ENCODE results near the gene GLT8D1. TPM values are rescaled to one million over a fixed set of nuclear protein-coding genes. Genes with fewer than 3 reads are reported as not detected.

Gene GLT8D1
- total and polyA plus RNA-seq, 9 of the 15 experiments (the other 6 are each of a cell fraction or from before 2014, with no cell fraction given), result 14.1 to 65.9 (median 33.7) TPM

- ChIA-PET CTCF (ENCODE audit: low intra/inter-chr PET ratio) (no interaction called here), POLR2A (interaction anchor here (0.7 kb wide), 1 partner anchor 276 kb away, joined by 3 read pairs; no protein-coding TSS in a partner anchor)
- H3K36me3 ChIP-seq (ENCODE audit: control insufficient read depth, insufficient read depth, low read length), result no peaks in the 10 kb centered on the region
- intact Hi-C loops (cut with micrococcal nuclease), result no loop called here
- in situ Hi-C loops (cut with MboI), result no loop called here
- no peak overlapping the region for H3K27ac ChIP-seq (ENCODE audit: extremely low read depth, low read depth, low read length)
- H2AFZ ChIP-seq (ENCODE audit: low read depth, low read length), result no peak overlapping the region
- H3K4me3 ChIP-seq, result no peak overlapping the region
- FAIRE-seq (no peak), ATAC-seq (no peak), DNase-seq (ENCODE audit: extremely low read depth in 1 of 4, low spot score in 3 of 4) (no peak)
- H3K27me3 ChIP-seq (ENCODE audit: control insufficient read depth in 2 of 2, insufficient read depth in 2 of 2, low read length in 2 of 2), result no peaks in the 10 kb centered on the region
- BruUV-seq (replicated peaks), result no TSS peak
- no peaks in the 10 kb centered on the region for H4K20me1 ChIP-seq (replicated peaks; ENCODE audit: control insufficient read depth, insufficient read depth, low read length)
- TF ChIP-seq ZNF174 (CRISPR knock-in tag; IDR thresholded peaks at IDR 0.05), result no peak
- no peak overlapping the region for H3K4me2 ChIP-seq (ENCODE audit: insufficient read depth, low read length)
- H3K9ac ChIP-seq (ENCODE audit: insufficient read depth in 1 of 2, low read depth in 2 of 2, low read length in 2 of 2), result no peak overlapping the region
- H3K9me1 ChIP-seq (ENCODE audit: control insufficient read depth, insufficient read depth, low read length), result no peaks in the 10 kb centered on the region
- 78% methylated on average over 1 of the region's 1 CpG for WGBS (ENCODE audit: insufficient coverage, low coverage, missing lambda C conversion rate)
- H3K79me2 ChIP-seq (ENCODE audit: control insufficient read depth, insufficient read depth, low read length), result no peaks in the 10 kb centered on the region
- no peaks in the 10 kb centered on the region for H3K4me1 ChIP-seq (replicated peaks in 1 of 2; ENCODE audit: control insufficient read depth in 2 of 2, insufficient read depth in 2 of 2, low read length in 2 of 2)
- H3K9me3 ChIP-seq (replicated peaks; ENCODE audit: control insufficient read depth, insufficient read depth, low read depth, low read length), result no peaks in the 10 kb centered on the region; the same call in 1 of the 2 replicates
Measured at GRCh38 chr3:52724511-52724910, 18.9 kb upstream of the GLT8D1 start.

- DNase-seq (ENCODE audit: extremely low read depth in 1 of 4, low spot score in 3 of 4) (no peak), FAIRE-seq (no peak), ATAC-seq (no peak)
- no peak overlapping the region for H2AFZ ChIP-seq (ENCODE audit: low read depth, low read length)
- 74% methylated on average over 4 of the region's 5 CpGs for WGBS (ENCODE audit: insufficient coverage, low coverage, missing lambda C conversion rate)
- H3K27me3 ChIP-seq (ENCODE audit: control insufficient read depth in 2 of 2, insufficient read depth in 2 of 2, low read length in 2 of 2), result no peaks in the 10 kb centered on the region
- H3K4me3 ChIP-seq, result no peak overlapping the region
- no peaks in the 10 kb centered on the region for H3K4me1 ChIP-seq (replicated peaks in 1 of 2; ENCODE audit: control insufficient read depth in 2 of 2, insufficient read depth in 2 of 2, low read length in 2 of 2)
- H3K4me2 ChIP-seq (ENCODE audit: insufficient read depth, low read length), result no peak overlapping the region
- no peaks in the 10 kb centered on the region for H3K9me1 ChIP-seq (ENCODE audit: control insufficient read depth, insufficient read depth, low read length)
- no peaks in the 10 kb centered on the region for H3K36me3 ChIP-seq (ENCODE audit: control insufficient read depth, insufficient read depth, low read length)
- ChIA-PET POLR2A (no interaction called here), CTCF (ENCODE audit: low intra/inter-chr PET ratio) (no interaction called here)
- intact Hi-C loops (cut with micrococcal nuclease), result no loop called here
- no TSS peak for BruUV-seq (replicated peaks)
- no peaks in the 10 kb centered on the region; the same call in 1 of the 2 replicates for H3K9me3 ChIP-seq (replicated peaks; ENCODE audit: control insufficient read depth, insufficient read depth, low read depth, low read length)
- H3K9ac ChIP-seq (ENCODE audit: insufficient read depth in 1 of 2, low read depth in 2 of 2, low read length in 2 of 2), result no peak overlapping the region
- H4K20me1 ChIP-seq (replicated peaks; ENCODE audit: control insufficient read depth, insufficient read depth, low read length), result no peaks in the 10 kb centered on the region
- no peak overlapping the region for H3K27ac ChIP-seq (ENCODE audit: extremely low read depth, low read depth, low read length)
- H3K79me2 ChIP-seq (ENCODE audit: control insufficient read depth, insufficient read depth, low read length), result no peaks in the 10 kb centered on the region
- in situ Hi-C loops (cut with MboI), result no loop called here
- TF ChIP-seq E2F4 (CRISPR knock-in tag; IDR thresholded peaks at IDR 0.05; ENCODE audit: low read depth) (no peak), RFX5 (IDR thresholded peaks at IDR 0.05; ENCODE audit: low read depth, low read length) (no peak), MLX (CRISPR knock-in tag; conservative IDR thresholded peaks at IDR 0.05) (no peak), ZNF695 (CRISPR knock-in tag; IDR thresholded peaks at IDR 0.05) (no peak), ZKSCAN1 (IDR thresholded peaks at IDR 0.05; ENCODE audit: low read depth, low read length) (no peak), ZKSCAN8 (CRISPR knock-in tag; IDR thresholded peaks at IDR 0.05) (no peak), SIN3B (IDR thresholded peaks at IDR 0.05; ENCODE audit: low read depth) (no peak), PPARD (CRISPR knock-in tag; IDR thresholded peaks at IDR 0.05) (no peak), DLX4 (CRISPR knock-in tag; IDR thresholded peaks at IDR 0.05) (no peak), ZNF717 (CRISPR knock-in tag; IDR thresholded peaks at IDR 0.05) (no peak), RHOXF2B (CRISPR knock-in tag; conservative IDR thresholded peaks at IDR 0.05) (no peak), GTF2B (IDR thresholded peaks at IDR 0.05; ENCODE audit: extremely low read depth, insufficient read length) (no peak), TEAD4 (IDR thresholded peaks at IDR 0.05; ENCODE audit: low read length) (no peak), TEAD4 (CRISPR knock-in tag; IDR thresholded peaks at IDR 0.05; ENCODE audit: borderline replicate concordance) (no peak)
Measured at GRCh38 chr3:52723935-52724334, 18.3 kb upstream of the GLT8D1 start.
